Activated B cell treated with CpG ODN at 0.5 μM for 24 hours (primary cell): ENCODE data around the gene PACRG. TPM values are rescaled to one million over a fixed set of nuclear protein-coding genes. Genes with fewer than 3 reads are reported as not detected.

Experiments
- ATAC-seq: fragments of 200-7000 bp; cut with Tn5 transposase; one replicate; pipeline ENCODE4 v1.10.0; 2021; ENCODE audit warnings: low read depth, mild to moderate bottlenecking, moderate library complexity
- CTCF ChIA-PET: fragments of 350-600 bp; sonication (Branson Sonifier 250); formaldehyde crosslinking; loops from one replicate; lab custom pipeline; 2021; ENCODE audit warnings: antibody characterized with exemption; lab: Charles Lee
- POLR2A ChIA-PET: fragments of 350-600 bp; sonication (Branson Sonifier 250); formaldehyde crosslinking; loops from one replicate; lab custom pipeline; 2021; ENCODE audit warnings: antibody characterized with exemption; lab: Charles Lee
- DNase-seq: peaks from one replicate; pipeline ENCODE4 v3.0.0; 2022
- H3K27ac Mint-ChIP-seq: one replicate; pipeline ENCODE4 v1.8.0; 2020; ENCODE audit warnings: mixed read lengths
- H3K27me3 Mint-ChIP-seq: one replicate; pipeline ENCODE4 v1.8.0; 2021; ENCODE audit warnings: mixed read lengths
- H3K36me3 Mint-ChIP-seq: one replicate; pipeline ENCODE4 v1.8.0; 2021; ENCODE audit warnings: low read depth, mixed read lengths
- H3K4me1 Mint-ChIP-seq: one replicate; pipeline ENCODE4 v1.8.0; 2021; ENCODE audit warnings: mixed read lengths
- H3K4me3 Mint-ChIP-seq: one replicate; pipeline ENCODE4 v1.8.0; 2020; ENCODE audit warnings: mild to moderate bottlenecking, mixed read lengths
- H3K9me3 Mint-ChIP-seq: one replicate; pipeline ENCODE4 v1.8.0; 2020; ENCODE audit warnings: mixed read lengths
- intact Hi-C: fragments of 100-400 bp; cut with micrococcal nuclease; formaldehyde crosslinking; loops from one replicate; pipeline ENCODE4 v1.15.1; 2024
- total RNA-seq: library from RNA; stranded (reverse); gene quantifications from 2 replicates; pipeline ENCODE4 v1.2.3, GENCODE V29; 2022
- TF ChIP-seq, protein P1 (sequence below): fragments of 200-600 bp; IDR thresholded peaks from one replicate; pipeline ENCODE4 v1.8.0; 2022; ENCODE audit warnings: antibody characterized with exemption, mild to moderate bottlenecking

PACRG gene
- total RNA-seq, 1 donor from 2014 or later = not detected

DNA sequence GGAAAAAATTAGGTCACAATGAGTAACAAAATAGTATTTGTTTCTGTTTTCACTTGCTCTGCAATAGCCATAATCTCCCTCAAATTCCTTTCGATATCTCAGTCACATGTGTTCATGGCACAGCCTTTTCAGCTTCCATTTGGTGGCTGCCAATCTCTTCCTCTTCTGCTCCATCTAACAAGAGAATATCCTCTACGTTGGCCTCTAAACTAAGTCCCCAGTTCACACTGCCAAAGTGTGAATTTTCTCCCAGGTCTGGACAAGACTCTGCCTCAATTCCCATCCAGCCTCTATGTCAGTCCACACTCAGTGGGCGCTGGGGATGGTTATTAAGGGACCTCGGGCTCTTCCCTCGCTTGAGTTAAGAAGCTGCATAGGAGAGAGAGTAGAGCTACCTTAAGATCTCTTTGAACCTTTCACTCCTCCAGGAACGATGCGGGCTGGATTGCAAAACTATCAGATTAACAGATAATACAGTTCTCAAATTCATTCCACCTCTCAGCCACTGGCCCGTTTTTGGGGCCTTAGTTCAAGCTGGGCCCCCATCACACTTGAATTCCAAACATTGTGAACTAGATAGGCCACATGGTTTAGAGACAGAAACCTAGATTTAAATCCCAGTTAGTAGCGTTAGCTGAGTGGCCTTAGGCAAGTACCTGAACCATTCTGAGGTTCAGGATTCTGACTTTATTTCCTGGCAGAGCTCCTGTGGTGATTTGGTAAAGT lies 436.6 kb downstream of the PACRG start:
- ATAC-seq = no peak
- CTCF ChIA-PET = interaction anchor here (1.0 kb wide), 1 partner anchor 16 kb away, joined by 4 read pairs; no protein-coding TSS in a partner anchor
- TF ChIP-seq, protein P1, sequence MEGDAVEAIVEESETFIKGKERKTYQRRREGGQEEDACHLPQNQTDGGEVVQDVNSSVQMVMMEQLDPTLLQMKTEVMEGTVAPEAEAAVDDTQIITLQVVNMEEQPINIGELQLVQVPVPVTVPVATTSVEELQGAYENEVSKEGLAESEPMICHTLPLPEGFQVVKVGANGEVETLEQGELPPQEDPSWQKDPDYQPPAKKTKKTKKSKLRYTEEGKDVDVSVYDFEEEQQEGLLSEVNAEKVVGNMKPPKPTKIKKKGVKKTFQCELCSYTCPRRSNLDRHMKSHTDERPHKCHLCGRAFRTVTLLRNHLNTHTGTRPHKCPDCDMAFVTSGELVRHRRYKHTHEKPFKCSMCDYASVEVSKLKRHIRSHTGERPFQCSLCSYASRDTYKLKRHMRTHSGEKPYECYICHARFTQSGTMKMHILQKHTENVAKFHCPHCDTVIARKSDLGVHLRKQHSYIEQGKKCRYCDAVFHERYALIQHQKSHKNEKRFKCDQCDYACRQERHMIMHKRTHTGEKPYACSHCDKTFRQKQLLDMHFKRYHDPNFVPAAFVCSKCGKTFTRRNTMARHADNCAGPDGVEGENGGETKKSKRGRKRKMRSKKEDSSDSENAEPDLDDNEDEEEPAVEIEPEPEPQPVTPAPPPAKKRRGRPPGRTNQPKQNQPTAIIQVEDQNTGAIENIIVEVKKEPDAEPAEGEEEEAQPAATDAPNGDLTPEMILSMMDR = no peak

DNA sequence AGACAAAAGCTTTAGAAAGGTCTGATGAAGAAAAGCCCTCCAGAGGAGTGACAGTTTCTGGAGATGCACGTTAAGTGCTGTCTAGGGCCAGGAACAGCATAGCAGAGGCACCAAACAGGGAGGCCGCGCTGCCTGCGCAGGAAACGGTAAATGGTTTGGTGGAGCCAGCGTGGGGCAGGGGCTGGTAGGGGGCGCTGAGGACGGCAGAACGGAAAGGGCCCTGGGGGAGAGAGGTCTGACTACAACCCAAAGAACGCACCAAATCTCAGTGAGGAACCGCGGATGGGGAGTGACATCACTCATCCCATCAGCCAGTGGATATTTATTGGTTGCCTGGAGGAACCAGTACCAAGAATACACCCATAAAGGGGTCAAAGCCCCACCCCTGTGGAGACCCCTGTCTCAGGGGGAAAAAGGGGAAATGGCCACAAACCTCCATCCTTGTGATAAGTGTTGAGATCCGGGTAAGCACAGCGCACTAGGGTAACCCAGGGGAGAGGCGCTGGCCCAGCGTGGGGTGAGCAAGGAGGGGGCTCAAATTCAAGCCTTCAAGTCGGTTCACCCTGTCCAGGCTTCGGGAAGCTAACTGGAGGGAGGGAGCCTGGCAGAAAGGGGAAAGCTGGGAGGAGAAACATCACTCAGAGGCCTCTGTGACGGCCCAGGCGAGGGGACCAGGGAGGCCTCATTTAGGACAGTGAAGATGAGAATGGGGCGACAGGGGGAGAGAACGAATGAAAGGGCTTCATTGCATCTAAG lies 437.6 kb downstream of the PACRG start:
- intact Hi-C loops = no loop called here
- no peaks in the 10 kb centered on the region for H3K4me1 Mint-ChIP-seq
- DNase-seq (no peak), ATAC-seq (no peak)
- peaks cover 2% of the 10 kb centered on the region for H3K27me3 Mint-ChIP-seq
- CTCF ChIA-PET = interaction anchor here (1.0 kb wide), 1 partner anchor 15 kb away, joined by 4 read pairs; no protein-coding TSS in a partner anchor
- H3K9me3 Mint-ChIP-seq = no peaks in the 10 kb centered on the region
- POLR2A ChIA-PET = no interaction called here
- no peak overlapping the region for H3K27ac Mint-ChIP-seq
- H3K4me3 Mint-ChIP-seq = no peak overlapping the region
- H3K36me3 Mint-ChIP-seq = no peaks in the 10 kb centered on the region
- TF ChIP-seq, protein P1 = no peak

More for the DNA sequence above, 436.6 kb downstream of the PACRG start:
- intact Hi-C loops = no loop called here
- peaks cover 2% of the 10 kb centered on the region for H3K27me3 Mint-ChIP-seq
- DNase-seq = no peak
- POLR2A ChIA-PET = no interaction called here
- no peaks in the 10 kb centered on the region for H3K36me3 Mint-ChIP-seq
- no peak overlapping the region for H3K27ac Mint-ChIP-seq
- no peaks in the 10 kb centered on the region for H3K4me1 Mint-ChIP-seq
- no peak overlapping the region for H3K4me3 Mint-ChIP-seq
- no peaks in the 10 kb centered on the region for H3K9me3 Mint-ChIP-seq

DNA sequence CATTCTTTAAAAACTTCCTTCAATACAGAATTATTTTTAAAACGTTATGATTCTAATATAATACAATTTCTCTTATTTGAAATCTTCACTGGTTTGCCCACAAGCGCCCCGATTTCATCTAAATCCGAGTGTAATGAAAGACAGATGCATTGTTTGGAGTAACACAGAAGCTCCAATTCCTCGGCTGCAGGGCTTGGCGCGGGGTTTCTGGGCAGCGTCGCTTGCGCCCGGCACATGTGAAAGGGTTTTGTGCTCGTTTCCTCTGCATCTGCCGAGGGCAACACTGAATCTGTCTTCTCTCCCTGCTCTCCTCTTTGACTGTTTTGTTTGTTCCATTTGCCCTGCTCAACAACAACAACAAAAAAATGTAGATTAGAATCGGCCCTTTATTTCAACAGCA lies 438.1 kb downstream of the PACRG start:
- ATAC-seq (no peak), DNase-seq (no peak)
- CTCF ChIA-PET = no interaction called here
- POLR2A ChIA-PET = no interaction called here
- H3K4me1 Mint-ChIP-seq = no peaks in the 10 kb centered on the region
- no peak overlapping the region for H3K27ac Mint-ChIP-seq
- intact Hi-C loops = no loop called here
- no peaks in the 10 kb centered on the region for H3K9me3 Mint-ChIP-seq
- H3K27me3 Mint-ChIP-seq = peaks cover 2% of the 10 kb centered on the region
- no peaks in the 10 kb centered on the region for H3K36me3 Mint-ChIP-seq
- TF ChIP-seq, protein P1 = no peak
- no peak overlapping the region for H3K4me3 Mint-ChIP-seq

DNA sequence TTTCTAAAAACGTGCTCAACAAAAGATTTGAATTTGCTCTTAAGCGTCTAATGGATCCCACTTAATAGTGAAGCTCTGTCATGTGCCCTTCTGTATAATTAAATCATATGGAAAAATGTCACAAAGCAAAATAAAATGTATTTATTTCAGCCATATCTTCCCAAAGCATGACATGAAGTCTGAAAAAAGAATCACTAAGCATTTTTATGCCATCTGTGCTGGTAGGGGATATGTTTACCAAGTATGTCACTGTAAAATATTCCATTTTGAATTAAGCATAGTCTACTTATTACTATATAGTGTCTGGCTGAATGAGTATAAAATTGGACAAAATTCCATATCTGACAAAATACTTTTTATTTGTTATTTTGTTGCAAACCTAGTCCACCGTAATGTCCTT lies 438.7 kb downstream of the PACRG start:
- Mint-ChIP-seq H3K27ac (no peak overlapping the region), H3K9me3 (no peaks in the 10 kb centered on the region), H3K27me3 (peaks cover 2% of the 10 kb centered on the region), H3K4me1 (no peaks in the 10 kb centered on the region), H3K36me3 (no peaks in the 10 kb centered on the region), H3K4me3 (no peak overlapping the region)
- TF ChIP-seq, protein P1 = no peak
- DNase-seq (no peak), ATAC-seq (no peak)
- intact Hi-C loops = no loop called here
- ChIA-PET POLR2A (interaction anchor here (0.6 kb wide), 1 partner anchor 1026 kb away, joined by 3 read pairs; no protein-coding TSS in a partner anchor), CTCF (no interaction called here)

DNA sequence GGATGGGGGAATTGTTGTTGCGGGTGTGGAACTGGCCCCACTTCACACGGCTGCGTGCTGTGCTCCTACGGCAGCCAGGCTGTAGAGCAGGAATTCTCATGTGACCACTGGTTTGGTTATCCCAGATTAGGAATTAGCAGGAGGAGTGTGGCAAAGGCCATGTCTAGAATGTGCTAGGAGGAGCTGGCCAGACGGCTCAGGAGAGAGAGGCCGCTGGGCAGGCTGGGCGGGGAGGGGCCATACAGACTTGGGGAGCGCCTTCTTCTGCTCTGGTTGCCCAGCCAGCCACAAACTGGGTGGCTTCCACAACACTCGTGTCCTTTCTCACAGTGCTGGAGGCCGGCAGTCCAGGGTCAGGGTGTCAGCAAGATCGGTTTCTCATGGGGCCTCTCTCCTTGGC lies 441.7 kb downstream of the PACRG start:
- TF ChIP-seq, protein P1 = no peak
- Mint-ChIP-seq H3K9me3 (no peaks in the 10 kb centered on the region), H3K4me3 (no peak overlapping the region), H3K36me3 (no peaks in the 10 kb centered on the region), H3K4me1 (no peaks in the 10 kb centered on the region), H3K27ac (no peak overlapping the region), H3K27me3 (no peaks in the 10 kb centered on the region)
- intact Hi-C loops = no loop called here
- ChIA-PET CTCF (interaction anchor here (2.7 kb wide), 2 partner anchors 11 to 787 kb away, joined by 7 to 10 read pairs; no protein-coding TSS in a partner anchor), POLR2A (no interaction called here)
- no peak for ATAC-seq
- DNase-seq = no peak
